ENCODE results near the gene KLF15.

Gene KLF15

DNA sequence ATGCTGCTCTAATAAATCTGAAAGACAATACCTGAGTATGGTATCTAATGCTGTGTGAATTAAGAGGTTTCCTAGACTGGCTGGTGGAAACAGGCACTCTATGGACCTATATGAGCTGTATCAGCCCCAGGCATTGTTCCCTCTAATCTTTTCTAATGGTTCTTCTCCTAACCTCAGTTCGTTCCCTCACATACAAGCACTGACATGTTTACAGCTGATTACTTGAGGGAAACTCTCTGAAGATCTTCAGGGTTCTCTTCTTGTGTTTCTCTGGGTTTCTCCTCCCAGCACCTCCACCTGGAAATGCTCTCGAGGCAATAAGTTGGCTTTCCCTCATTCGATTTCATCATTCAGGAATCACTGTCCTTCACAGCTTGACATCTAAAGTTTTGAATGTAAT is 52.9 kb downstream of the KLF15 start:
- DNase-seq = no peak

GRCh38 chr3:126303272-126303671 is 53.9 kb downstream of the KLF15 start:
- no peak for DNase-seq

DNA sequence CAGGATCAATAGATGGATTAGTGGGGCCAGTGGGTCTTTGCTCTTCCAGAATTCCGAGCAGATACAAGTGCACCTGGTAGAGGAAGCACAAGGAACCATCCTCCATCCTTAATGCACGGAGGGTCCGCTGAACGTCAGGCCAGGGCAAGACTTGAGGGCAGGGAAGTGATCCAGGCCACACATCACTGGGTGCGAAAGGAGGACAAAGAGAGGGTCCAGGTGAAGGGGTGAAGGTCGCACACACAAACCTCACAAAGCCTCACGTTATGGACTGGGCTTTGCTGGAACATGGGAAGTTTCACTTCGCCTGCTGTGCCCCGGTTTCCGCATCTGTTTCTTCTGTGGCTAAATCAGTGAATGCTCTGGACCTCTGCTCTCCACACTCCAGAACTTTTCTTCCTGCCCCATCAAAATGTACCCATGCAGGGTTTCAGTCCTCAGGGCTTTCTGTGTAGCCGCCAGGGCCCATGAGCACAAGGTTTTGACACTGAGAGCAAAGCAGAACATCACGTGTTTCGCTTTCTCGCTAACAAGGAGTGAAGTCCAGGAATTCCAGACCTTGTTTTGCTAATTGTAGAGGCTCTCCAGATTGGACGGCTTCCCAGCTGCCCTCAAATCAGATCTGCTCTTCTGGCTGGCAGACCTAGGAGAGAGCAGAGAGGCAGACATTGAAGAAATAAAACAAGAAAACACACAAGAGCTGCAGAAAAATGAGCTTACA is 56.3 kb downstream of the KLF15 start:
- DNase-seq = no peak

GRCh38 chr3:126300001-126300760 is 57.0 kb downstream of the KLF15 start:
- no peak for DNase-seq

GRCh38 chr3:126295407-126295939 is 61.7 kb downstream of the KLF15 start:
- no peak for DNase-seq

- no peak for DNase-seq
Measured at GRCh38 chr3:126294211-126294808, 62.9 kb downstream of the KLF15 start.

- DNase-seq = no peak
Measured at GRCh38 chr3:126293370-126294082, 63.7 kb downstream of the KLF15 start.

Measured in CD4-positive, alpha-beta T cell treated with Interleukin-15 for 1 hour (primary cell).